Stimulated activated CD8-positive, alpha-beta memory T cell treated with anti-CD3 and anti-CD28 coated beads, Interleukin-7, amount 100 ng/mL, for 4 hours (primary cell): ENCODE results near the gene FARS2.
"Not testable (repeated sequence)": the region's sequence is repeated elsewhere in the genome, so short reads cannot be mapped to it uniquely, and the experiment has no call there.

ENCODE experiments used
- DNase-seq, 2 donors: peaks; one replicate each; pipeline ENCODE4 v3.0.0-alpha.2; 2020; ENCODE audit warnings: low read depth in 2 of 2

Gene FARS2

GRCh38 chr6:5534643-5535042 lies 273.3 kb downstream of the FARS2 start:
- DNase-seq: no peak

- DNase-seq: no peak
These were observed 275.3 kb downstream of the FARS2 start for GRCh38 chr6:5536644-5537043.

- no peak for DNase-seq
These were observed 275.8 kb downstream of the FARS2 start for GRCh38 chr6:5537132-5537531.

- no peak for DNase-seq
These were observed 276.7 kb downstream of the FARS2 start for GRCh38 chr6:5537967-5538366.

GRCh38 chr6:5540370-5540769 lies 279.1 kb downstream of the FARS2 start:
- no peak for DNase-seq

- DNase-seq: no peak
These were observed 279.7 kb downstream of the FARS2 start for GRCh38 chr6:5541025-5541424.

GRCh38 chr6:5541751-5542432 lies 280.6 kb downstream of the FARS2 start:
- DNase-seq: no peak

GRCh38 chr6:5547556-5547955 lies 286.2 kb downstream of the FARS2 start:
- no peak for DNase-seq

GRCh38 chr6:5550631-5551030 lies 289.3 kb downstream of the FARS2 start:
- DNase-seq: no peak

GRCh38 chr6:5552243-5552642 lies 290.9 kb downstream of the FARS2 start:
- DNase-seq: no peak

GRCh38 chr6:5553767-5554166 lies 292.5 kb downstream of the FARS2 start:
- no peak for DNase-seq

- DNase-seq: no peak
These were observed 292.9 kb downstream of the FARS2 start for GRCh38 chr6:5554226-5554625.

- DNase-seq: no peak
These were observed 294.7 kb downstream of the FARS2 start for GRCh38 chr6:5556011-5556410.

GRCh38 chr6:5557506-5557905 lies 296.2 kb downstream of the FARS2 start:
- DNase-seq: no peak

GRCh38 chr6:5559651-5560050 lies 298.3 kb downstream of the FARS2 start:
- DNase-seq: no peak

- no peak for DNase-seq
These were observed 301.0 kb downstream of the FARS2 start for GRCh38 chr6:5562277-5562676.

GRCh38 chr6:5563086-5563485 lies 301.8 kb downstream of the FARS2 start:
- no peak for DNase-seq

GRCh38 chr6:5564746-5565145 lies 303.4 kb downstream of the FARS2 start:
- not testable (repeated sequence) for DNase-seq

GRCh38 chr6:5565971-5566370 lies 304.7 kb downstream of the FARS2 start:
- no peak for DNase-seq

- no peak for DNase-seq
These were observed 305.4 kb downstream of the FARS2 start for GRCh38 chr6:5566718-5567117.

GRCh38 chr6:5567352-5567751 lies 306.0 kb downstream of the FARS2 start:
- DNase-seq: no peak

- DNase-seq: no peak
These were observed 306.6 kb downstream of the FARS2 start for GRCh38 chr6:5567890-5568289.

- no peak for DNase-seq
These were observed 308.2 kb downstream of the FARS2 start for GRCh38 chr6:5569491-5569890.

- no peak for DNase-seq
These were observed 309.3 kb downstream of the FARS2 start for GRCh38 chr6:5570641-5571040.
